ENCODE data around the gene NT5C3B. TPM values are rescaled to one million over a fixed set of nuclear protein-coding genes. Genes with fewer than 3 reads are reported as not detected.
"Not testable (repeated sequence)": the region's sequence is repeated elsewhere in the genome, so short reads cannot be mapped to it uniquely, and the experiment has no call there.

The NT5C3B gene
- total and polyA plus RNA-seq, 8 donors: 9.8 to 80.7 (median 68.8) TPM

- peaks cover 5 to 22% (median 19%) of the 10 kb centered on the region in 4 donors for H3K4me1 ChIP-seq
- WGBS, 5 donors: 95 to 97% (median 96%) methylated on average over 14 to 15 of the region's 15 CpGs
- H3K36me3 ChIP-seq: peaks cover 0 to 8% (median 4%) of the 10 kb centered on the region in 4 donors
- H3K4me3 ChIP-seq: peak within 1 kb of the TSS; percentile 73 to 99 (median 88)
- no peak for TF ChIP-seq POLR2A (IDR thresholded peaks at IDR 0.05)
- no peak for TF ChIP-seq CTCF (IDR thresholded peaks at IDR 0.05)
- no peak for TF ChIP-seq EP300 (IDR thresholded peaks at IDR 0.05)
- no peak for TF ChIP-seq POLR2AphosphoS5 (IDR thresholded peaks at IDR 0.05)
- no peaks in the 10 kb centered on the region for H3K27me3 ChIP-seq
- no peak for DNase-seq
- no peaks in the 10 kb centered on the region for H3K9me3 ChIP-seq
- intact Hi-C loops (cut with DNase I; ENCODE audit: low total_unique reads): no loop called here
- peak within 1 kb of the TSS in 3 of 5 donors; percentile 68 to 88 (median 86) for H3K27ac ChIP-seq
Observed at GRCh38 chr17:41837761-41838538, 1.9 kb upstream of the NT5C3B start, which contains the start of gene KLHL10. KLHL10 (plus strand) TSS chr17:41837825; CDS start chr17:41837933, 108 bp downstream.

GRCh38 chr17:41836550-41837196, 641 bp upstream of the NT5C3B start:
- peak overlapping the region in 4 of 5 donors; percentile 68 to 88 (median 83) for H3K27ac ChIP-seq
- peaks cover 5 to 22% (median 19%) of the 10 kb centered on the region in 4 donors for H3K4me1 ChIP-seq
- H3K9me3 ChIP-seq: no peaks in the 10 kb centered on the region
- WGBS, 5 donors: 38 to 48% (median 45%) methylated on average over 21 of the region's 21 CpGs
- TF ChIP-seq CTCF (IDR thresholded peaks at IDR 0.05) (no peak), POLR2AphosphoS5 (IDR thresholded peaks at IDR 0.05) (no peak), EP300 (IDR thresholded peaks at IDR 0.05) (no peak), POLR2A (IDR thresholded peaks at IDR 0.05) (no peak)
- peaks cover 8 to 20% (median 15%) of the 10 kb centered on the region in 4 donors for H3K36me3 ChIP-seq
- intact Hi-C loops (cut with DNase I; ENCODE audit: low total_unique reads): no loop called here
- DNase-seq: no peak
- no peaks in the 10 kb centered on the region for H3K27me3 ChIP-seq
- H3K4me3 ChIP-seq: peak overlapping the region; percentile 73 to 99 (median 88)

- intact Hi-C loops (cut with DNase I; ENCODE audit: low total_unique reads): no loop called here
- 15 to 20% (median 17%) methylated on average over 12 to 13 of the region's 13 CpGs for WGBS, 5 donors
- H3K27ac ChIP-seq: peak overlapping the region; percentile 68 to 88 (median 80)
Observed at GRCh38 chr17:41835214-41835799, 725 bp downstream of the NT5C3B start.

GRCh38 chr17:41829961-41830360, 6.1 kb downstream of the NT5C3B start:
- DNase-seq; H3K4me3 ChIP-seq; H3K9me3 ChIP-seq; H3K27me3 ChIP-seq; intact Hi-C loops (cut with DNase I; ENCODE audit: low total_unique reads); H3K27ac ChIP-seq: not testable (repeated sequence)
- peaks cover 27 to 87% (median 82%) of the 10 kb centered on the region in 4 donors for H3K36me3 ChIP-seq
- peaks cover 0 to 15% (median 10%) of the 10 kb centered on the region in 4 donors for H3K4me1 ChIP-seq
- 74 to 88% (median 84%) methylated on average over 10 of the region's 10 CpGs for WGBS, 5 donors

More at GRCh38 chr17:41835214-41835799, 725 bp downstream of the NT5C3B start:
- H3K4me1 ChIP-seq: peaks cover 5 to 22% (median 19%) of the 10 kb centered on the region in 4 donors
- no peak for TF ChIP-seq CTCF (IDR thresholded peaks at IDR 0.05)
- no peak for TF ChIP-seq POLR2A (IDR thresholded peaks at IDR 0.05)
- no peak for TF ChIP-seq EP300 (IDR thresholded peaks at IDR 0.05)
- TF ChIP-seq POLR2AphosphoS5 (IDR thresholded peaks at IDR 0.05): no peak
- H3K36me3 ChIP-seq: peaks cover 9 to 34% (median 28%) of the 10 kb centered on the region in 4 donors
- no peaks in the 10 kb centered on the region for H3K27me3 ChIP-seq
- DNase-seq: no peak
- peak overlapping the region; percentile 73 to 99 (median 88) for H3K4me3 ChIP-seq
- no peaks in the 10 kb centered on the region for H3K9me3 ChIP-seq

Measured in stomach (tissue), 9 donors.